Epithelial cell of proximal tubule (primary cell): Measurements from ENCODE around the gene ELAVL4. TPM values are rescaled to one million over a fixed set of nuclear protein-coding genes. Genes with fewer than 3 reads are reported as not detected.
"Not testable (repeated sequence)": the region's sequence is repeated elsewhere in the genome, so short reads cannot be mapped to it uniquely, and the experiment has no call there.

Source experiments
- DNase-seq: peaks from one replicate; pipeline ENCODE4 v3.0.0-alpha.2; 2011; ENCODE audit warnings: low read depth
- H3K4me3 ChIP-seq: 2 replicates; pipeline ENCODE4 v1.5.1; 2011; ENCODE audit warnings: low read depth, mild to moderate bottlenecking, low read length
- total RNA-seq: library from RNA; depleted of rRNA; stranded (reverse); fragments of >200 nt; gene quantifications from 2 replicates; pipeline ENCODE4 v1.2.3, GENCODE V29; 2015
- TF ChIP-seq, protein P1 (sequence below): conservative IDR thresholded peaks from 2 replicates; pipeline ENCODE4 v1.5.1; 2012; ENCODE audit warnings: low read depth, mild to moderate bottlenecking, low read length

ELAVL4 gene
- total RNA-seq, 1 donor from 2014 or later, result 1.2 TPM

DNA sequence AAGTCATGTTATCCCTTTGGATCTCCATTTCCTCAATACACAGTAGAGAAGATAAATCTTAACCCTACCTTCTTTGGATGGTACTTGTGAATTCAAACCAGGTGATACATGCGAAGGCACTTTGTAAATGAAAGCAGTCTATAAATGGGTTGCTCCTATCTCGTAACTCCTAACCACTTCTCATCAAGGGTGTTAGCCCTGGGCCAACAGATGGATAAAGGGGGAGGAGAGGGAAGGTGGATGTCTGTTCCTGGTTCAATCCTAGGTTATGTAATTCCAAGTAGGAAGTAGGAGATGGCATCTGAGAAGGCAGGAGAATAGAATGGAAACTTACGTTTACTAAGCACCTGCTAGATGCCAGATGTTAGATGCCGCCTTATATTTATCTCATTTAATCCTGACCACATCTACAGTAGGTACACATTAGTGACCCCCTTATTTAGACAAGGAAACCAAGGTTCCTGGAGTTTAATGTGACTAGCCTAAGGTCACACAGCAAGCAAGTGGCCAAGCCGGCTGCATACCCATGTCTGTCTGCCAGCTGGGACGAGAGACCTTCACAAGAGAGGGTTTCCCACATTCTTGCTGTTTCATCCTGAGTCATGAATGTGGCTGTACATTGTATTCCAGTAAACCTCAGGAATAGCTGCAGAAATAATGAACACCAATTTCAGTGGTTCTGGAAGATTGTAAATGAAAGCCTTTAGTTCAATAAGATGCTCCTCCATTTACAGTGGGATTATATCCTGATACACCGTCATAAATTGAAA is 47.7 kb downstream of the ELAVL4 start:
- no peak overlapping the region for H3K4me3 ChIP-seq
- TF ChIP-seq, protein P1, sequence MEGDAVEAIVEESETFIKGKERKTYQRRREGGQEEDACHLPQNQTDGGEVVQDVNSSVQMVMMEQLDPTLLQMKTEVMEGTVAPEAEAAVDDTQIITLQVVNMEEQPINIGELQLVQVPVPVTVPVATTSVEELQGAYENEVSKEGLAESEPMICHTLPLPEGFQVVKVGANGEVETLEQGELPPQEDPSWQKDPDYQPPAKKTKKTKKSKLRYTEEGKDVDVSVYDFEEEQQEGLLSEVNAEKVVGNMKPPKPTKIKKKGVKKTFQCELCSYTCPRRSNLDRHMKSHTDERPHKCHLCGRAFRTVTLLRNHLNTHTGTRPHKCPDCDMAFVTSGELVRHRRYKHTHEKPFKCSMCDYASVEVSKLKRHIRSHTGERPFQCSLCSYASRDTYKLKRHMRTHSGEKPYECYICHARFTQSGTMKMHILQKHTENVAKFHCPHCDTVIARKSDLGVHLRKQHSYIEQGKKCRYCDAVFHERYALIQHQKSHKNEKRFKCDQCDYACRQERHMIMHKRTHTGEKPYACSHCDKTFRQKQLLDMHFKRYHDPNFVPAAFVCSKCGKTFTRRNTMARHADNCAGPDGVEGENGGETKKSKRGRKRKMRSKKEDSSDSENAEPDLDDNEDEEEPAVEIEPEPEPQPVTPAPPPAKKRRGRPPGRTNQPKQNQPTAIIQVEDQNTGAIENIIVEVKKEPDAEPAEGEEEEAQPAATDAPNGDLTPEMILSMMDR, result no peak
- DNase-seq, result no peak

DNA sequence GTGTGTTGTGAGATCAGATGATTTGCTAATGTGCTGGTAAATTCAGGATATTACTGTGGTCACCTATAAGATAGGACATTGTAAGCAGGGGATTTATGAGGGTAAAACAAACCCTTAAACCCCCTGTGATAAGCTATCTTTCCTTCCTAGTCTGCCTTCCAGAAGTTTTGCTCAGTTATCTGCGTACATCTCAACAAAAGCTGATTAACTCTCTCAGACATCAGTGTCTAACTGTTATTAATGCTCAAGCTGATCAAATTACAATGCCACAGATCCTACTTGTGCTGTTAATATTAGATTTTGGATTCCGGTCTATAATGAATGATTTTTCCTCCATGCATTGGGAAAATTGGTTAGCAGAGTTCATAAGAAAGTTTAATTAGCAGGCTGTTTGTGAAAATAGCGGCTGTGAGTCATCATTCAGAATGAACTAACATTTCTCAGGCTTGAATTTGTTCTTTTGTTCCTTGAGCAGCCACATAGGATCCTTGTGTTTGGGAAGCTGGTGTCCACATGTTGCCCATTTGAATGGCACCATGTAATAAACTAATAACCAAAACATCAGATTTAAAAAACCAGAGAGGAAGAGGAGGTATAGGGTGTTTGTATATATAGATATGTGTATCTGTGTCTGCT is 48.7 kb downstream of the ELAVL4 start:
- no peak for DNase-seq
- H3K4me3 ChIP-seq, result no peak overlapping the region
- TF ChIP-seq, protein P1, result no peak

DNA sequence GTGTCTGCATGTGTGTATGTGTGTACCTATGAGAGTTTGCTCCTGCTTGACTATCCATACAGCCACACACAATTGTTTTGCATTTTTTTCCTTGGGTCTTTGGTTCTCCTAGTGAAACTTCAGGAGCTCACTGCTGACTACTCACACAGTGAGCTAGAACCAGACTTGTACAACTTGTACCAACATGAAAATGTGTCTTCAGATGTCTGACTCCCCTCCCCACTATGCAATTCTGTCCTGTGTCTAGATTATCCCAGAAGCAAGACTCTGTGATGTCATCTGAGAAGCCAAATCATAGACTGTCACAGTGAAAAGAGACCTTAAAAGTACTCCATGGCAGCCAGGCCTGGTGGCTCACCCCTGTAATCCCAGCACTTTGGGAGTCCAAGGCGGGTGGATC is 49.7 kb downstream of the ELAVL4 start:
- TF ChIP-seq, protein P1, result no peak
- no peak overlapping the region for H3K4me3 ChIP-seq
- DNase-seq, result no peak

DNA sequence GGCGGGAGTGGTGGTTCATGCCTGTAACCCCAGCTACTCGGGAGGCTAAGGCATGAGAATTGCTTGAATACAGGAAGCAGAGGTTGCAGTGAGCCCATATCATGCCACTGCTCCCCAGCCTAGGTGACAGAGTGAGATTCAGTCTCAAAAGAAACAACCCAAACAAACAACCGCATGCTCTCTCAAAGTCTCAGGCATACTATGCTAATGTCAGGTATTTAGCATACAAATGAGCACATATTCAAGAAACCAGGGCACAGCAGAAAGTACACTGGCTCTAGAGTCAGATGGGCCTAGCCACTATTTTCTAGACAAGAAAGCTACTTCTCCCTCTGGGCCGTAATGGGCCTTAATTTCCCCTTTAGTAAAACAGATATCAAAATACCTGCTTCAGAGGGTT is 55.0 kb downstream of the ELAVL4 start:
- DNase-seq, result no peak
- TF ChIP-seq, protein P1, result no peak
- H3K4me3 ChIP-seq, result no peak overlapping the region

DNA sequence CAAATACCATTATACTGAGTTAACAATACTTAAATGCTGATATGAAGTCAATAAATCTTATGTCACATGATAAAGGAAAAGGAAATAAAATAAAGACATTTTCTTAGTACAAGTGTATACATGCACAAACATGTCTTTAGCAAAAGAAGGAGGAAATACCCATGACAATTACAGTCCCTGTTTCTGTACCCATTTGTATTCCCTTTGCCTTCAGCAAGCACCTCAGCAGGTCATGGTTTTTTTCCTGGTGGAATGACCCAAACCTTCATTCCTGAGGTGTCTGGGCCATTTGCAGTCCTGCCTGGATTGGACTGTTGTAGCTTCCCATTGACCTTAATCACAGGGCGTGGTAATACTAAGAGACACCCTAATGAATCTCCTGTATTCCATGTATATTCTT is 57.6 kb downstream of the ELAVL4 start:
- not testable (repeated sequence) for DNase-seq, H3K4me3 ChIP-seq

DNA sequence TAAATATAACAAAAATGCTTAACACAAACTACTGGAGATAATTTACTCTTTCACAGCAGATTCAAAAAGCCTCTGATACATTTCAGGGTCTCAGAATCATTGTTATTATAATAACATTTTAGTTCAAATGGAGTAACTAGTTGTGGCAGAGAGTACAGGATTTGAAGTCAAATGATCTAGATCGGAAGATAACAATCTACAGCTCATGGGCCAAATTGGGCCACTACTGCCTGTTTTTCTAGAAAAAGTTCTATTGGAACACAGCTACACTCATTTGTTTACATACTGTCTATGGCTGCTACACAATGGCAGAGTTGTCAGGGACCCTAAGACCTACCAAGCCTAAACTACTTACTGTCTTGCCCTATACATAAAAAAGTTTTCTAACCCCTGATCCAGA is 63.6 kb downstream of the ELAVL4 start:
- no peak for DNase-seq
- TF ChIP-seq, protein P1, result no peak
- no peak overlapping the region for H3K4me3 ChIP-seq

DNA sequence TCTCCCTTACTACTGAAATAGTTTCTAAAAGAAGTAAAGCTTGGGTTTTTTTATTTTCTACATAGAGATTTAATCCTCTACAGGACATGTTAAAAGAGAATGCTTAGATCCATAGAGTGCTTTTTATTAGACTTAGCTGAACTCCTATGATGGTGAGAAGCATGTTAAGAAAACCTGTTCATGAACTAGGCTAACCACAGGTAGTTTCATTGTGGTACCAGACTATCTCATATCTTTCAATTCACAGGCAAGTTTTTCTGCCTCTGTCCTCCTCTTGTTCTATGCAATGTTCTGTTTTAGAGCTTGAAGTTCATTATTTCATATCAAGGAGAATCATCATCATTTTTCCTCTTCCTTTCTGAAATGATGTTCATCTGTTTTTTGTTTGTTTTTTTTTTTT is 65.4 kb downstream of the ELAVL4 start:
- H3K4me3 ChIP-seq, result no peak overlapping the region
- DNase-seq, result no peak
- TF ChIP-seq, protein P1, result no peak
